ENCODE measurements around the gene CUX1.
"Not testable (repeated sequence)": the region's sequence is repeated elsewhere in the genome, so short reads cannot be mapped to it uniquely, and the experiment has no call there.

The CUX1 gene

DNA sequence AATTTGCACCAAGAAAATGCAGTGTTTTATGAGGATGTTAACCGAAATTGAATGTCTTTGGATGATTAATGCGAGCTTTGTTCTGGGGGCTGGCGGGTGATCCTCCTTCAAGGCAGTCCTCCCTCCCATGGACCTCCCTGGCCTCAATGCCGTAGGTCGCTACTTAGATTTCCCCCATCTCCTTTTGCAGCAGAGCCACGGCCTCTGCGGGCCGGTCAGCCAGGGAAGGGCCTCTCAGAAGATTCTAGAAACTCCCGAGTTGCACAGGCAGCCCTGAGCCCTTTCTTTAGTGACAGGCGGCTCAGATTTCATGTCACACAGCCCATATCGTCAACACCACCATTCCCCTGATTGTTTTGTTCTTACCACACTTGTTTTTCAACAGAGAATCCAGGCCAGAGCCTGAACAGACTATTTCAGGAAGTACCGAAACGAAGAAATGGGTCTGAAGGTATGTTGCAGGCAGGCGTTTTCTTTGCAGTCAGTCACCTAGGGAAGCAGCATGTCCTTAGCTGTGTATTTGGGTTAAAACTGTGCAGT is 381.1 kb downstream of the CUX1 start:
- no peak for DNase-seq

DNA sequence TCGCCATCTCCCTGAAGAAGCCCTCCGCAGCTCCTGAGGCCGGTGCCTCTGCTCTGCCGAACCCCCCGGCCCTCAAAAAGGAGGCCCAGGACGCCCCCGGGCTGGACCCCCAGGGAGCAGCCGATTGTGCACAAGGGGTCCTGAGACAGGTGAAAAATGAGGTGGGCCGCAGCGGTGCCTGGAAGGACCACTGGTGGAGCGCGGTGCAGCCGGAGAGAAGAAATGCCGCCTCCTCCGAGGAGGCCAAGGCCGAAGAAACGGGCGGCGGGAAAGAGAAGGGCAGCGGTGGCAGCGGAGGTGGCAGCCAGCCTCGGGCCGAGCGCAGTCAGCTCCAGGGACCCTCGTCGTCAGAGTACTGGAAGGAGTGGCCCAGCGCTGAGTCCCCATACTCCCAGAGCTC is 384.1 kb downstream of the CUX1 start:
- DNase-seq = no peak

DNA sequence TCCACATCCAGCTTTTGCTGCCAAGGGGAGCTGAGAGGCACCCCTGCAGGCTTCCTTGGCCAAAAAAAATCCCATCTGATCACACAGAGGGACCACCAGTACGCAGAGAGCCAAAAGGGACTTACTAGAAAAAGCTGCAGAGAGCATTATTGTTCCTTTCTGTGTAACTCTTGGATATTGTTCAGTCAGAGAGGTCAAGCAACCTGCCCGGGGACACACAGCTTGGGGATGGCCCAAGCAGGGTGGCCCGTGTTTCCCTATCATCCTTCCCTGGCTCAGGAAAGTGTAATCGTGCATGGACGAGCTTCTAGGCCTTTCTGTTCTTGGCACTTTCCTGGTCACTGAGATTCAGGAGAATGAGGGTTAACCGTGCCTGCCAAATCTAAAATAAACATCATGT is 385.1 kb downstream of the CUX1 start:
- DNase-seq = no peak

DNA sequence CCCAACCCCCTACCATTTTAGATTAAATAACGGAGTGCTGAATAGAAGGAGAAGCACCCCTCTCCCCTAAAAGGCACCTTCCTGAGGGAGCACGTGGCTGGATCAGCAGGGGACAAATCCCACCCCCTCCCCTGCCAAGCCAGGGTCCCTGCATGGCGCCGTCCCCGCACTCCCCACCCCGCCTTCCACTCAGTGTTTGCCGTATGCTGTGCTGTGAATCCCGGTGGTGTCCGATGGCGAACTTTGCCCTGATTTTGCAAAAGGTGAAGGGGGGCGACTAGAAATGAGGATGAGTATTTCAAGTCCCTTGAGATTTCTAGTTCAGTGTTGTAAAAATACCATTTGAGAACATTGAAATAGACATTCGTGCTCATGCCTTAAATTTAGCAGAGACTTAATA is 385.8 kb downstream of the CUX1 start:
- no peak for DNase-seq

DNA sequence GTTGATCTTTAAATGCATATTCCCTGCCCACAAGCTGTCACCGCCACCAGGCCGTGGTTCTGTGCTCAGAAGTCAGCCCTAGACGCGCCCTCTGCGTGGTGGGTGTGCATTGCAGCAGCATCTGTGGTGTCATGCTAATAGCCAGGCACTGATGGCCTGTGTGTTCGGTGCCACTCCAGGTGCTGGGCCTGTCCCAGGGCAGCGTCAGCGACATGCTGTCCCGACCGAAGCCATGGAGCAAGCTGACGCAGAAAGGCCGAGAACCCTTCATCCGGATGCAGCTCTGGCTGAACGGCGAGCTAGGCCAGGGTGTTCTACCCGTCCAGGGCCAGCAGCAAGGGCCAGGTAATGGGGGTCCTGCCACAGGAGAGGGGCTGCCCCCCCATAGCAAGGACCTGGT is 386.8 kb downstream of the CUX1 start:
- DNase-seq = no peak

DNA sequence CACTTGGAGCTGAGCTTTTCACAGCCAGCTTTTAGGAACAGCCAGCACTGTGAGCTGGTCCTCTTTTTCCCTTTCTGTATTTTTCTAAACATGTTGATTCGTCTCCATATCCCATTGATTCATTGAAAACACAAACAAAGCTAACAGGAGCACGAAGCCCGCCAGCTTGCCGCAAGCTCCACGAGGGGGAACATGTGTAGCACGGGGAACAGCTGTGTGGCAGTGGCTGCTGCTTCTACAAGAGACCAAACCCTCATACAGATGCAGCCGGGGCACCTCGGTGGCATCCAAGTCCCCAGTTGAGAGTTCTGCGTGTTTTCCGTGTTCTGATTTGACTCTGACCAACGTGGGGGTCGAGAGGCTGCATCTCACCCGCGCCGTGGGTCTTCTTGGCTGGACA is 388.5 kb downstream of the CUX1 start:
- DNase-seq = no peak

DNA sequence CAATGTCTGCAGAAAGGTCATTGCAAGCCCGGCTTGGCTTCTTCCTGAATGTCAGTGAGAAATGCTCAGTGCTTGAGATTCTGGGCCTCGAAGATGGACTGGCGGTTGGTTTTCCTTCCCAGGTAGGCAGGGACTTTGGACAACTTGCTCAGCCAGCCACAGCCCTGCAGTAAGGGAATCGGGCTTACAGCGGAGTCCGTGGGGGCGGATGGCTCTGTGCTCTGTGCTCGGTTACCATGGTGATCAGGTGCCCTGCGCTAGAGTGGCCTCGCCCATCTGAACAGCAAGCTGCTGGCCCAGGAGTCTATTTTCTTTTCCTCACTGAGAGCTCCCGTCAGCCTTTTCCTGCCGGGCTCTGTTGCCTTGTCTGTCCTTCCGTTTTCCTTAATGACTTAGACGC is 391.4 kb downstream of the CUX1 start:
- no peak for DNase-seq

DNA sequence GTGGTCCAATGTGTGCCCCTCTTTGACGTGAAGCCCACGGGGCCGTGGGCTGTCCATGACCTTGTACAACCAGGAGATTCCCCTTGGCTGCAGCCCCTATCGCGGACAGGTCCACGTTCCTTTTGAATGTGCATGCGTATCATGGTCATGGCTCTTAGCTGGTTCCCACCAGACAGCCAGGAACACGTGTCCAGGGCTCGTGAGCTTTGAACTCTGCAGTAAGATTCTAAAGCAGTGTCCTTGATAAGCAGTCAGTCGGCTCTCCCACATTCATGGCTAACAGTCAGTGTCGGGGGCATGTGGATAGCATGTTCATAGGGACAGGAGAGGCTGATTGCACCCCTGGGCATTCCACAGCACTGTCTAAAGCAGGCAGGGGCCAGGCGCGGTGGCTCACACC is 393.4 kb downstream of the CUX1 start:
- no peak for DNase-seq

DNA sequence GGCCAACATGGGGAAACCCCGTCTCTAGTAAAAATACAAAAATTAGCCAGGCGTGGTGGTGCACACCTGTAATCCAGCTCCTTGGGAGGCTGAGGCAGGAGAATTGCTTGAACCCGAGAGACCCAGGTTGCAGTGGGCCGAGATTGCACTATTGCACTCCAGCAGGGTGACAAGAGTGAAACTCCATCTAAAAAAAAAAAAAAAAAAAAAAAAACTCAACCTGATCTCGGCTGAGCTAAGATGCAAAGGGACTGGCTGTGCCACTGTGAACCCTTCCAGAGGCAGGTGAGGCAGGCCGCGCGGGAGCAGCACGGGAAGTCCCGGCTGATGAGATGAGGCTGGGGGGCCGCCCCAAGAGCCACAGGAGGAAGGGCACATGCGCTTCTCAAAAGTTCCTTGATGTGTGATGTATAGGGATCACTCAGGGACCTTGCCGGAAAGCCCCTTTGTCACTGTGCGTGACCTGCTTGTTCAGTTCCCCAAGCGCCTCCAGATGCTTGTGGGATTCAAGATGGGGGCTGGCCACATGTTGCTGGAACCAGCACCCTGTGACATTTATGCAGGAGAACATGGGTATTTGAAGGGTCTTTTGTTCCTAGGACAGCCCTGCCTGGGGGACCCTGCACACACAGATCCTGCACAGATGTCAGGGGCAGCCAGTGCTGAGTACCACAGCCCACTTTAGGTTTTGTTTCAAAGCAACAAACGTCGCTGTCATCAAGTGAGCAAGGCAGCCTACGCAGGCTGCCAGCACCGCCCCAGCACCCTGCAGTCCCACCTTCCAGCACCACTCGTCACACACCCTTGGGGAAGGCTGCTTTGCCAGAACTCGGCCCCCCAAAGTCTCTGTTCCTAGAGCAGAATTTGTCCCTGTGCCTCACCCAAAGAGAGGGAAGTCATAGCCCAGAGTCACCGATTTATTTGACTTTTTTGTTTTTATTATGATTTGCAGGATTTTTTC is 394.4 kb downstream of the CUX1 start:
- no peak for DNase-seq

DNA sequence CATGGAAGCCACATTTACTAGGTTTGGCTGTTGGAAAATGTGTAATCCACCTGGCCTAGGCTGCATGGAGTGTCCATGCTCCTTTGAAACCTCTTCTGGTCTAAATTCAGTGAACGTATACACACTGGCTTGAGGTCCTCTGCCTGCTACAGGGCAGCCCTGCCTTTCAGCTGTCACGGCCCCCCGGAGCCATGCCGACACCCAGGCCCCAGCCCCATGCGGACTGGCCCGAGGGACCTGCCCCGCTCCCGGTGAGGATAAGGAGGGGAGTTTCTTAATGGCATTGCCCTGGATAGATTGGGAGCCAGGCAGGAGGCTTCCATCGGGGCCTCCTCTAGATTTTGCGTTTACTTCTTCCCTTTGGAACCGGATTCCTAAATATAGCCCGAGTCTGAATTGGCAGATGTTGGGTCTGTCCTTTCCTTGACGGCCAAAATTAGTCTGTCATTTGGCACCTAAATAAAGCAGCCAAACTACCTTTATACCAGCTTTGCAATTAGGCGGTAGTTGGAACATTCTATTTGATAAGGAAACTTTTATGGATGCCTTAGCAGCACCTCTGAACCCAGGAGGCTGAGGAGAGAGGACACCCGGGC is 397.1 kb downstream of the CUX1 start:
- DNase-seq = no peak

DNA sequence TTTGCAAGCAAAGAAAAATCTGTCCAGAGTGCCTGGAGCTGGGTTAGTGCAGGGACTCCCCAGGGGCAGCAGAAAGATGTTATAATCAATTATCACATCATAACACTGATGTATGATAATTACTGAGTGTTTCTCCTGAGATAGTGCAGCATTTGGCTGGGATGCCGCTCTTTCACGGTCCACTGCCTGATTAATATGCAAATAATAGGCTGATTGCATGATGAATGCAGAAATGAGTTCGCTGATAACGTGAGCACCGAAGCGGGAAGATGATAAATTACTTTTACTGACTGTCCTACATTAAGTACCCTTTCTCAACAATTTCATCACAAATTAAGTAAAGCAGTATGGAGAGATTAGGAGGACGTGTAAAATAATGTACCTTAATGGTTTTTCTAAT is 397.8 kb downstream of the CUX1 start:
- no peak for DNase-seq

DNA sequence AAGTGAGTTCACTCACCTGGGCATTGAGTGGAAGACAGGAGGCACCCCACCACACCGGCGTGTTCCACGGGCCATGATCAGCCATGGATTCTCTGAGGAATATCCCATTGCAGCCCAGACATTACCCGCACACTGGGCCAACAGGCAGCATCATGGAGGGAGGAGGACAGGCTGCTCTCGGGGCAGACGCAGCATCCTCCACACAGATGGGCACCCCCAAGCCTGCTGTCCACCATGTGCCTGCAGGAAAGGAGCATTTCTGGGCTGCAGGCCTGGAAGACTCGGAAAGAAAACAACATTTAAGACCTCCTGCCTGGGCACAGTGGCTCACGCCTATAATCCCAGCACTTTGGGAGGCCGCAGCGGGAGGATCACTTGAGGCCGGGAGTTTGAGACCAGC is 398.3 kb downstream of the CUX1 start:
- DNase-seq = no peak

DNA sequence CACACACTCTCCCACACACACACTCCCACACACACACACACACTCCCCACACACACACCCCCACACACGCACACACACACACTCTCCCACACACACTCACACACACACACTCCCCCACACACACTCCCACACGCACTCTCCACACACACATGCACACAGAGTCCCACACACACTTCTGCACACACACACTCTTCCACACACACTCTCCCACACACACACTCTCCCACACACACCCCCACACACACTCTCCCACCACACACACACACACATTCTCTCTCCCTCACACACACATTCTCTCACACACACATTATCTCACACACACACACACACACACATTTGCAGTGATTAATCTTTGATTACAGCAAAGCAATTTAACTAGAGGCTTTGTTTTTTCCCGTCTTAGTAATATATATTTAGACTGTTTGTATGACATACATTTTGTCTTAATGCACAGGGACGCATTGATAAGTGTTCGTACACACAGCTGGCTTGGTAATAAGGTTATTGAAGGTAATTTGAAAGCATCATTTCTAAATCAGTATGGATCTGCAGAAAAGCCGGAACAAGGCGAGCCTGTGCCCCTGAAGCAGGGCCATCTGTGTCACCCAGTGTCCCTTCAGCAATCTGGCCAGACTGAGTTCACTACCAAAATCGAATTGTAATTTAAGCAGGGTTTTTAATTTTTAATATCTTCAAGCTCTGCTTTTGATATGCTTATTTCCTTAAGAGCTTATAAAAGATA is 399.3 kb downstream of the CUX1 start:
- DNase-seq = no peak

DNA sequence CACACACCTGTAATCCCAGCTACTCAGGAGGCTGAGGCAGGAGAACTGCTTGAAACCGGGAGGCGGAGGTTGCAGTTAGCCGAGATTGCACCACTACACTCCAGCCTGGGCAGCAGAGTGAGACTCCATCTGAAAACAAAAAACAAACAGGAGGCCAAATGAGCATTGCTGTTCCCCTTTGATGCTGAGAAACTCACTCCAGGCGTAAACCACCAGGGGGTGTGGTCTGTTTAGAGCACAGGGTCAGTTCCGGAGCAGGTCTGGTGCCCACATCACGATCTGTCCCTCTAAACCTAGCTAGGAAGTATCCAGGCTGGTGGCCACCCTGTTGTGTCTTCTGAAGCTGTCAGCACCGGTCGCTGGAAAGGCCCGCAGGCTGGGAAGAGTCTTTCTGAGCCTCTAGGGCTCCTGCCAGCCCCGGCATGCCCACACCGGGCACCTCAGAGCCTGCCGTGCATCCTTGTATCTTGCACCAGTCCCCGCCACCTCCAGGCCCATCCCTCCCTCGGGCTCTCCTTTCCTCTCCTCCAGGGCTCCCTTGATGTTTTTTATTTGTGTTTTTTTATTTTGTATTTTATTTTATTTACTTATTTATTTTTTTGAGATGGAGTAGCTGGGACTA is 402.9 kb downstream of the CUX1 start:
- DNase-seq = no peak

DNA sequence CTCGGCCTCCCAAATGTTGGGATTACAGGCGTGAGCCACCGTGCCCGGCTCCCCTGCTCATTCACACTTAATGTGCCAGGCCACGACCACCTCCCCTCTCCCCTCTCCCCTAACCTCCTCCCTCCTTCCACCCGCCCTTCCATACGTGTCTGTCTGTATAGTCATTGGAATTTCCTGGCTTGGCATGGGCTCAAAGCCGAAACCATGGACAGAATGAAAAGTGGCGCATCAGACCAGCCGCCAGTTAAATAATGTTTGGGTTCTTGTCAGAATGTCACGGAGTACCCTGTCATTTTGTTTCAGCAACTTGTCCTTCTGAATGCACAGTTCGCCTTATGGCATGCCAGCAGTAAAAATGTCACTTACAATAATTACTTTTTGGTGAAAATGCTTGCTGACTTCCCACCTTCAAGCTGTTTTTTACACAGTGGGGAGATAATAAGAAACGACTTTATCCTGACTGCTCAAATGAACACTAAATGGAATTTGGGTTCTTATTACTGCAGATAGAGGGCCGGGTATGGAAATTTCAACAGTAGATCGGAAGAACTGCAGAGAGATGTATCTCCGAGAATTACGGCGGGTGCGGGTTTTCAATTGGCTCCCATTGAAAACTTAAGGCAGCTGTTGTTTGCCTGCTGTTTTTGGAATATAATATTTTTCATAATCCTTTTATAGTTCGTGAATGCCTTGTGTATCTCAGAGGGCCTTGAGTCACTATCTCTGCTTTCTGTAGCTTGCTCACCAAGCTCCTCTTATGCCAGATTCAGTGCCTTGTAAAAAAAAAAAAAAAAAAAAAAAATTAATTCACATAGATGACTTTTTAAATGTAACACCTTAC is 403.8 kb downstream of the CUX1 start:
- DNase-seq = no peak

DNA sequence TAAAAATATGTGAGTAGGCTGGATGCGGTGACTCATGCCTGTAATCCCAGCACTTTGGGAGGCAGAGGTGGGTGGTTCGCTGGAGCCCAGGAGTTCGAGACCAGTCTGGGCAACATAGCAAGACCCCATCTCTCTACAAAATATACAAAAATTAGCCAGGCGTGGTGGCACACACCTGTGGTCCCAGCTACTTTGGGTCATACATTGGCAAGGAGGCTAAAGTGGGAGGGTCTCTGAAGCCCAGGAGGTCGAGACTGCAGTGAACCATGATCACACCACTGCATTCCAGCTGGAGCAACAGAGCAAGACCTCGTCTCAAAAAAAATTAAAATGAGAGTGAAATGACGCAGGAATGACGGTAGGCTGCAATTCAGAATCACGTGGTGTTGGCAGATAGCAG is 404.5 kb downstream of the CUX1 start:
- DNase-seq = no peak

DNA sequence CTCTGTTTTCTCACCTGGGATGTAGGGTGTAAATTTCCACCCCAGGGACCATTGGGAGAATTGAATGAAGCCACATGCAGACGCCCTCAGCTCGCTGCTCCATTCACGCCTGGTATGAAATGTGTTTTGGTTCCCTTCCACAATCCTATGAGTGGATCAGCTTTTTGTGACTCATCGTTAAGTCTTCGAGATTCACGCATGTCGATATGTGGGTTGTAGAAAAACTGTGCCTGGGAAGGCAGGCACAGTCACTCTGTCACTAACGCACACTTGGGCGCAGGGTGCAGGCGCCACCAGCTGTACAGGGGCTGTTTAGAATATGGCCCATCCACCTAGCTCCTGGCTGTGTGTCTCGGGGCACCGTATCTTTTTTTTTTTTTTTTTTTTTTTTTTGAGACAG is 405.0 kb downstream of the CUX1 start:
- DNase-seq = no peak

DNA sequence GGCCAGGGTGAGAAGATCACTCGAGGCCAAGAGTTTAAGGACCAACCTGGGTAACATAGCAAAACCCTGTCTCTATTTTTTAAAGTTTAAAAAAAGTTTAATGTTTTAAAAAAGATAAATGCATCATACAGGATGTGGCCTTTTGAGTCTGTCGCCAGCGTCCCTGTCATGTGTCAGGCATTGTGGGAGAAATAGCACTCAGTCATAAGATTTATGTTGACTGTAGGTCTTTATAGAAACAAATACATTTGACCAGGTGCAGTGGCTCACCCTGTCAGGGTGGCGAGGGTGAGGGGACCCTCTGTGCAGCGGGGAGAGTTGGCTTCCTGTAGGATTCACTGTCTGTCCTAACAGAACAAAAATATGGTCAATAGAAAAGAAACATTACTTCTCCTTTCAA is 405.8 kb downstream of the CUX1 start:
- DNase-seq = no peak

DNA sequence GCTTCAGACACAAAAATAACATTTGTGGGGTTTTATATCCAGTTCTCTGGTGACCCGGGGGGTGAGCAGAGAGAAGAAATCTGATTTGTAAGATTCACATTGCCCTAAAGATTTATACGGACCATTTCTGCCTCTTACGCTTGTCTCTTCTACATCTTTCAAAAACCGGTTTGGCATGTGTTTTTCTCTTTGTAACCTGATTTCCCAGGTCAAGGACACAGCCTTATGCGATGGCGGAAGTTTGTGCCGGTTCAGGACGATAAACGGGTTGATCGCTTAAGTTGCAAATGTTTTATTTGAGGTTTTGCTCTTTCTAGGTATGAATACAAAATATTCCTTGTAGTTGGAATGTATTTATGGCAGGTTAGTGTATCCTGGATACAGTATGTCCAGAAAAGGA is 407.6 kb downstream of the CUX1 start:
- no peak for DNase-seq

DNA sequence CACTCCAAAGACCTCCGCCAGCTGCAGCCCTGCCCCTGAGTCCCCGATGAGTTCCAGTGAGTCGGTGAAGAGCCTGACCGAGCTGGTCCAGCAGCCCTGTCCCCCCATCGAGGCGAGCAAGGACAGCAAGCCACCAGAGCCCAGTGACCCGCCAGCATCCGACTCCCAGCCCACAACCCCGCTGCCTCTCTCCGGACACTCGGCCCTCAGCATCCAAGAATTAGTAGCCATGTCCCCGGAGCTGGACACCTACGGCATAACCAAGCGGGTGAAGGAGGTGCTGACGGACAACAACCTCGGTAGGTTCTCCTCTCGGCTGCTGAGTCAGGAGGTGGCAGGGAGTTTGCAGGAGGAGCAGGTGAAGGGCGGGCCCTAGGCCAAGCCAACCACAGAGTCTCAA is 409.9 kb downstream of the CUX1 start:
- DNase-seq = no peak

DNA sequence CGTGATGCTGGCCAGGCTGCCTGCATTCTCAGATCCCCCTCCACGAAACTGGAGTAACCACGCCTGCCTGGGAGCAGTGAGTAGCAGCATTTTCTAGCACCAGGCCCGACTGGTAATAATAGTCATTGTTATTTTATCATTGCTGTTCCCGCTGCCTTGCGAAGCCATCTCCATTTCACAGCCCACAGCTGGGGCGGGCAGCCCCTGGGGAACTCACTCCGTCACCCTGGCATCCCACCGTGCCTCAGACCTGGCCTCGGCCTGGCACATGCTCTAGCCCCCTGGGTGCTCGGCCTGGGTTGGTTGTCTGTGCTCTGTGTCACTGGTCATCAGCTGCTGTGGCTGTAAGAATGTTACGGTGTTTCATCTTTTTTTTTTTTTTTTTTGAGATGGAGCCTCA is 411.5 kb downstream of the CUX1 start:
- no peak for DNase-seq

DNA sequence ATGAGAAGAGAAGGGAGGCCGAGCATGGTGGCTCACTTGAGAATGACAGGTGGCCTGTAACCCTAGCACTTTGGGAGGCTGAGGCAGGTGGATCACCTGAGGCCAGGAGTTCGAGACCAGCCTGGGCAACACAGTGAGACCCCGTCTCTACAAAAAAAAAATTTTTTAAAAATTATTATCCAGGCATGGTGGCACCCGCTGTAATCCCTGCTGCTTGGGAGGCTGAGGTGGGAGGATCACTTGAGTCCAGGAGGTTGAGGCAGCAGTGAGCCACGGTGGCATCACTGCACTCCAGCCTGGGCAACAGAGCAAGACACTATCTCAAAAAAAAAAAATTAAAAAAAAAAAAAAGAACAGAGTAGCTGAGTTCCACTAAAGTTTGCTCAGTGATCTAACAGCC is 412.7 kb downstream of the CUX1 start:
- DNase-seq = not testable (repeated sequence)
